Duodenal mucosa (tissue), 2 donors: ENCODE data around the gene OTULIN.

Experiments used
- H3K27ac ChIP-seq: one replicate; pipeline ENCODE4 v1.7.0; 2013; ENCODE audit warnings: low read depth, low read length
- H3K27me3 ChIP-seq, 2 donors: one replicate each; pipeline ENCODE4 v1.7.0; 2013; ENCODE audit warnings: low read length in 2 of 2, control low read depth in 1 of 2; ENCODE audit not compliant: insufficient read depth in 2 of 2, control insufficient read depth in 1 of 2
- H3K36me3 ChIP-seq, 2 donors: one replicate each; pipeline ENCODE4 v1.7.0; 2013; ENCODE audit warnings: low read length in 2 of 2, control low read depth in 1 of 2; ENCODE audit not compliant: insufficient read depth in 2 of 2, control insufficient read depth in 1 of 2
- H3K4me1 ChIP-seq, 2 donors: one replicate each; pipeline ENCODE4 v1.7.0; 2013; ENCODE audit warnings: low read length in 2 of 2, control low read depth in 1 of 2; ENCODE audit not compliant: insufficient read depth in 2 of 2, control insufficient read depth in 1 of 2
- H3K4me3 ChIP-seq, 2 donors: one replicate each; pipeline ENCODE4 v1.7.0; 2013; ENCODE audit warnings: low read length in 2 of 2, low read depth in 1 of 2
- H3K9ac ChIP-seq, 2 donors: one replicate each; pipeline ENCODE4 v1.7.0; 2013; ENCODE audit warnings: low read length in 2 of 2, low read depth in 1 of 2
- H3K9me3 ChIP-seq, 2 donors: one replicate each; pipeline ENCODE4 v1.7.0; 2013; ENCODE audit warnings: low read length in 2 of 2, control low read depth in 1 of 2; ENCODE audit not compliant: control insufficient read depth in 1 of 2

The OTULIN gene

GRCh38 chr5:14687023-14687665 is 22.6 kb downstream of the OTULIN start:
- H3K27me3 ChIP-seq, result no peaks in the 10 kb centered on the region
- H3K4me1 ChIP-seq, result peaks cover 0 to 3% of the 10 kb centered on the region in 2 donors
- H3K4me3 ChIP-seq, result no peak overlapping the region
- H3K36me3 ChIP-seq, result peaks cover 50 to 84% of the 10 kb centered on the region in 2 donors
- H3K9ac ChIP-seq, result no peak overlapping the region
- H3K9me3 ChIP-seq, result peaks cover 5 to 6% of the 10 kb centered on the region in 2 donors
- H3K27ac ChIP-seq, result no peak overlapping the region

- H3K4me3 ChIP-seq, result no peak overlapping the region
- H3K4me1 ChIP-seq, result no peaks in the 10 kb centered on the region
- no peaks in the 10 kb centered on the region for H3K27me3 ChIP-seq
- H3K9ac ChIP-seq, result no peak overlapping the region
- peaks cover 5 to 6% of the 10 kb centered on the region in 2 donors for H3K9me3 ChIP-seq
- H3K36me3 ChIP-seq, result peaks cover 62 to 93% of the 10 kb centered on the region in 2 donors
- H3K27ac ChIP-seq, result no peak overlapping the region
Measured at GRCh38 chr5:14693070-14693469, 28.6 kb downstream of the OTULIN start.

GRCh38 chr5:14695152-14695551 is 30.6 kb downstream of the OTULIN start:
- H3K4me1 ChIP-seq, result no peaks in the 10 kb centered on the region
- H3K4me3 ChIP-seq, result no peak overlapping the region
- no peak overlapping the region for H3K27ac ChIP-seq
- peaks cover 4% of the 10 kb centered on the region in 2 donors for H3K9me3 ChIP-seq
- H3K36me3 ChIP-seq, result peaks cover 46 to 91% of the 10 kb centered on the region in 2 donors
- no peak overlapping the region for H3K9ac ChIP-seq
- H3K27me3 ChIP-seq, result no peaks in the 10 kb centered on the region

- no peaks in the 10 kb centered on the region for H3K4me1 ChIP-seq
- no peaks in the 10 kb centered on the region for H3K9me3 ChIP-seq
- H3K27me3 ChIP-seq, result no peaks in the 10 kb centered on the region
- H3K9ac ChIP-seq, result no peak overlapping the region
- no peak overlapping the region for H3K4me3 ChIP-seq
- H3K36me3 ChIP-seq, result peaks cover 38 to 82% of the 10 kb centered on the region in 2 donors
- H3K27ac ChIP-seq, result no peak overlapping the region
Measured at GRCh38 chr5:14696057-14696456, 31.5 kb downstream of the OTULIN start.

GRCh38 chr5:14696851-14697250 is 32.3 kb downstream of the OTULIN start:
- Histone ChIP-seq H3K4me1 (no peaks in the 10 kb centered on the region), H3K4me3 (no peak overlapping the region), H3K9ac (no peak overlapping the region), H3K36me3 (peaks cover 39 to 80% of the 10 kb centered on the region in 2 donors), H3K27ac (no peak overlapping the region), H3K27me3 (no peaks in the 10 kb centered on the region), H3K9me3 (no peaks in the 10 kb centered on the region)

GRCh38 chr5:14698495-14698894 is 34.0 kb downstream of the OTULIN start:
- H3K4me1 ChIP-seq, result no peaks in the 10 kb centered on the region

GRCh38 chr5:14699159-14699558 is 34.6 kb downstream of the OTULIN start:
- no peaks in the 10 kb centered on the region for H3K27me3 ChIP-seq
- H3K27ac ChIP-seq, result no peak overlapping the region
- H3K4me1 ChIP-seq, result no peaks in the 10 kb centered on the region
- H3K9me3 ChIP-seq, result no peaks in the 10 kb centered on the region
- no peak overlapping the region for H3K9ac ChIP-seq
- peaks cover 27 to 77% of the 10 kb centered on the region in 2 donors for H3K36me3 ChIP-seq
- no peak overlapping the region for H3K4me3 ChIP-seq

More at GRCh38 chr5:14698495-14698894, 34.0 kb downstream of the OTULIN start:
- no peaks in the 10 kb centered on the region for H3K9me3 ChIP-seq
- H3K9ac ChIP-seq, result no peak overlapping the region
- H3K36me3 ChIP-seq, result peaks cover 34 to 80% of the 10 kb centered on the region in 2 donors
- H3K27ac ChIP-seq, result no peak overlapping the region
- no peaks in the 10 kb centered on the region for H3K27me3 ChIP-seq
- no peak overlapping the region for H3K4me3 ChIP-seq

- Histone ChIP-seq H3K27me3 (no peaks in the 10 kb centered on the region), H3K27ac (no peak overlapping the region), H3K36me3 (peaks cover 26 to 72% of the 10 kb centered on the region in 2 donors), H3K4me3 (no peak overlapping the region), H3K9ac (no peak overlapping the region), H3K4me1 (no peaks in the 10 kb centered on the region), H3K9me3 (no peaks in the 10 kb centered on the region)
Measured at GRCh38 chr5:14699807-14700400, 35.4 kb downstream of the OTULIN start.

GRCh38 chr5:14700478-14701436 is 36.2 kb downstream of the OTULIN start:
- H3K36me3 ChIP-seq, result peaks cover 26 to 72% of the 10 kb centered on the region in 2 donors
- H3K9ac ChIP-seq, result no peak overlapping the region
- H3K27ac ChIP-seq, result no peak overlapping the region
- H3K4me3 ChIP-seq, result no peak overlapping the region
- H3K4me1 ChIP-seq, result no peaks in the 10 kb centered on the region
- no peaks in the 10 kb centered on the region for H3K9me3 ChIP-seq
- H3K27me3 ChIP-seq, result no peaks in the 10 kb centered on the region

- Histone ChIP-seq H3K4me1 (no peaks in the 10 kb centered on the region), H3K9me3 (no peaks in the 10 kb centered on the region), H3K9ac (no peak overlapping the region), H3K36me3 (peaks cover 22 to 69% of the 10 kb centered on the region in 2 donors), H3K27me3 (no peaks in the 10 kb centered on the region), H3K27ac (no peak overlapping the region), H3K4me3 (no peak overlapping the region)
Measured at GRCh38 chr5:14701556-14701955, 37.0 kb downstream of the OTULIN start.
